ENCODE measurements around the gene POT1. TPM values are rescaled to one million over a fixed set of nuclear protein-coding genes. Genes with fewer than 3 reads are reported as not detected.
A peak's percentile ranks its signal among the peaks of the same experiment; 100 is the strongest.

Gene POT1
- total and polyA plus RNA-seq, 2 of the 13 experiments (the other 11 are each of a cell fraction or from before 2014, with no cell fraction given) = 21.7 to 23.4 TPM

GRCh38 chr7:124781418-124781817 is 148.2 kb downstream of the POT1 start (continued):
- no peak for TF ChIP-seq ZNF674 (CRISPR knock-in tag; IDR thresholded peaks at IDR 0.05; ENCODE audit: low read depth)
- TF ChIP-seq ZNF670 (CRISPR knock-in tag; IDR thresholded peaks at IDR 0.05; ENCODE audit: borderline replicate concordance) = no peak
- TF ChIP-seq EED (CRISPR knock-in tag; IDR thresholded peaks at IDR 0.05) = no peak
- TF ChIP-seq ZBTB2 (CRISPR knock-in tag; IDR thresholded peaks at IDR 0.05; ENCODE audit: low read depth) = no peak

GRCh38 chr7:124780608-124781007 is 149.0 kb downstream of the POT1 start:
- DNase-seq (ENCODE audit: low spot score) (no peak), FAIRE-seq (no peak), ATAC-seq (no peak)
- Histone ChIP-seq H3K79me2 (ENCODE audit: insufficient read depth, low read length) (no peaks in the 10 kb centered on the region), H3K4me1 (ENCODE audit: insufficient read depth, low read length) (peaks cover 34% of the 10 kb centered on the region), H3K9me3 (ENCODE audit: low read length) (no peaks in the 10 kb centered on the region), H3K9ac (ENCODE audit: insufficient read depth, low read depth, low read length) (no peak overlapping the region), H3K4me3 (replicated peaks in 1 of 3; ENCODE audit: insufficient read depth in 1 of 3, low read depth in 2 of 3, low read length in 3 of 3) (no peak overlapping the region), H4K20me1 (ENCODE audit: insufficient read depth, low read length) (no peaks in the 10 kb centered on the region), H3K27me3 (ENCODE audit: control insufficient read depth in 1 of 2, insufficient read depth in 2 of 2, low read length in 2 of 2) (no peaks in the 10 kb centered on the region), H3K27ac (ENCODE audit: extremely low read length, insufficient read depth, low read length) (no peak overlapping the region), H3K36me3 (replicated peaks in 1 of 2; ENCODE audit: control insufficient read depth in 1 of 2, insufficient read depth in 2 of 2, low read length in 2 of 2) (no peaks in the 10 kb centered on the region), H2AFZ (ENCODE audit: low read length) (no peak overlapping the region), H3K4me2 (ENCODE audit: low read depth, low read length) (no peak overlapping the region)
- CTCF ChIA-PET (ENCODE audit: low intra/inter-chr PET ratio, low total read pairs) = no interaction called here
- no TSS peak for BruUV-seq (replicated peaks)
- POLR2A ChIA-PET = no interaction called here
- in situ Hi-C loops (cut with HindIII; ENCODE audit: extremely low pct_ligation_motif_present, low pct_unique_long_range_greater_than_20kb) = loop anchor here (5.0 kb wide), 1 partner anchor 628 kb away; no protein-coding TSS in a partner anchor
- 0% methylated on average over 1 of the region's 1 CpG for WGBS (ENCODE audit: low lambda C conversion rate)
- intact Hi-C loops (cut with micrococcal nuclease; ENCODE audit: unreplicated experiment) = loop anchor here (10.0 kb wide), 1 partner anchor 296 kb away; no protein-coding TSS in a partner anchor
- TF ChIP-seq PAX8 (CRISPR knock-in tag; IDR thresholded peaks at IDR 0.05; ENCODE audit: borderline replicate concordance) = no peak
- TF ChIP-seq ZNF317 (CRISPR knock-in tag; IDR thresholded peaks at IDR 0.05) = peak; percentile 95
- no peak for TF ChIP-seq ZSCAN12 (CRISPR knock-in tag; IDR thresholded peaks at IDR 0.05)
- TF ChIP-seq ATF5 (CRISPR knock-in tag; IDR thresholded peaks at IDR 0.05; ENCODE audit: low read depth) = no peak
- TF ChIP-seq HNRNPH1 (optimal IDR thresholded peaks at IDR 0.05; ENCODE audit: low read depth, low read length) = no peak
- TF ChIP-seq ZBTB3 (CRISPR knock-in tag; IDR thresholded peaks at IDR 0.05; ENCODE audit: borderline replicate concordance, low read depth) = no peak
- TF ChIP-seq ZBTB39 (CRISPR knock-in tag; IDR thresholded peaks at IDR 0.05) = no peak
- no peak for TF ChIP-seq HNRNPUL1 (IDR thresholded peaks at IDR 0.05; ENCODE audit: low read depth, low read length)

Data from HepG2 (cell line).